ENCODE results near the gene MAP7.

GRCh38 chr6:136464148-136464547, 86.1 kb downstream of the MAP7 start:
- TF ChIP-seq GATA2 (IDR thresholded peaks at IDR 0.05; ENCODE audit: low read depth, low read length) (no peak), GATA3 (IDR thresholded peaks at IDR 0.05; ENCODE audit: low read depth, low read length) (no peak)
